Heart left ventricle (tissue), 13 donors: ENCODE measurements around the gene ANKEF1.

Source experiments
- CTCF ChIP-seq, 12 donors: fragments of 200-600 bp; sonication (generic) in 4 of 12; IDR thresholded peaks; one replicate each; pipeline versions ENCODE4 v1.5.0 to v1.8.0; 2018 to 2022; ENCODE audit warnings: antibody characterized with exemption in 12 of 12, mild to moderate bottlenecking in 5 of 12
- POLR2A ChIP-seq, 2 donors: fragments of 450-650 bp; IDR thresholded peaks; one replicate each; pipeline ENCODE4 v1.6.1; 2017; ENCODE audit warnings: antibody characterized with exemption in 2 of 2, mild to moderate bottlenecking in 2 of 2, moderate library complexity in 2 of 2
- donor health status: ischemic (EF 13 %, LVEDD 7.1; RV severe dilation, severe dysfunction).
- donor health status: DM: no; HTN: yes; CAD: no.
- donor health status: DM: no; HTN: no; CAD: no.
- donor health status: ischemic (EF 25% LVEDD 6.9; RV normal size, moderate dysfunction).
- donor health status: ischemic (EF 25% LVEDD 5.7; RV mildly dilated, moderate dysfunction).
- donor health status: ischemic (EF 35%, LVEDD 5.7; RV mildly dilated, moderate dysfunction).
- donor health status: nonischemic (EF 11% LVEDD 7.7; RV severe dilation, severe dysfunction).
- donor health status: DM: yes; HTN: yes; CAD: no.
- donor health status: PGD.
- donor health status: ischemic (EF 29% LVEDD 5.4; RV normal size, mild dysfunction).
- donor health status: nonischemic (EF 23%, LVEDD 6.1; RV moderate dilation, normal function).

GRCh38 chr20:10090588-10091166 lies 55.9 kb downstream of the ANKEF1 start:
- peak; percentile 56 to 85 (median 72) for TF ChIP-seq CTCF (IDR thresholded peaks at IDR 0.05)
- no peak for TF ChIP-seq POLR2A (IDR thresholded peaks at IDR 0.05)
